Stimulated activated CD8-positive, alpha-beta memory T cell treated with anti-CD3 and anti-CD28 coated beads, Interleukin-4, amount 100 ng/mL, for 1 hour (primary cell): ENCODE measurements around the gene MAD1L1.

ENCODE experiments used
- DNase-seq, 2 donors: peaks; one replicate each; pipeline ENCODE4 v3.0.0-alpha.2; 2020; ENCODE audit warnings: low read depth in 2 of 2, low spot score in 1 of 2

Gene MAD1L1

GRCh38 chr7:2090526-2091520 lies 141.9 kb downstream of the MAD1L1 start:
- DNase-seq, result no peak

GRCh38 chr7:2088801-2089200 lies 143.9 kb downstream of the MAD1L1 start:
- no peak for DNase-seq

GRCh38 chr7:2087744-2088143 lies 145.0 kb downstream of the MAD1L1 start:
- no peak for DNase-seq

GRCh38 chr7:2086229-2086628 lies 146.5 kb downstream of the MAD1L1 start:
- DNase-seq, result no peak

GRCh38 chr7:2085804-2086203 lies 146.9 kb downstream of the MAD1L1 start:
- DNase-seq, result no peak

- no peak for DNase-seq
Measured at GRCh38 chr7:2084781-2085505, 147.8 kb downstream of the MAD1L1 start.

- no peak for DNase-seq
Measured at GRCh38 chr7:2084331-2084730, 148.4 kb downstream of the MAD1L1 start.

GRCh38 chr7:2083362-2083761 lies 149.4 kb downstream of the MAD1L1 start:
- DNase-seq, result no peak

GRCh38 chr7:2082139-2082998 lies 150.4 kb downstream of the MAD1L1 start:
- no peak for DNase-seq

- DNase-seq, result no peak
Measured at GRCh38 chr7:2081526-2082135, 151.1 kb downstream of the MAD1L1 start.

GRCh38 chr7:2080477-2080876 lies 152.3 kb downstream of the MAD1L1 start:
- no peak for DNase-seq

- DNase-seq, result no peak
Measured at GRCh38 chr7:2080060-2080387, 152.7 kb downstream of the MAD1L1 start.

- DNase-seq, result no peak
Measured at GRCh38 chr7:2079332-2080059, 153.2 kb downstream of the MAD1L1 start.

- no peak for DNase-seq
Measured at GRCh38 chr7:2078899-2079298, 153.8 kb downstream of the MAD1L1 start.

GRCh38 chr7:2076649-2077064 lies 156.1 kb downstream of the MAD1L1 start:
- DNase-seq, result no peak

- no peak for DNase-seq
Measured at GRCh38 chr7:2075811-2076210, 156.9 kb downstream of the MAD1L1 start.

GRCh38 chr7:2074691-2075090 lies 158.1 kb downstream of the MAD1L1 start:
- DNase-seq, result no peak

GRCh38 chr7:2072798-2073197 lies 159.9 kb downstream of the MAD1L1 start:
- DNase-seq, result no peak

- DNase-seq, result no peak
Measured at GRCh38 chr7:2072042-2072441, 160.7 kb downstream of the MAD1L1 start.

GRCh38 chr7:2071133-2071832 lies 161.5 kb downstream of the MAD1L1 start:
- no peak for DNase-seq
